ENCODE results near the gene KRTAP10-3. TPM values are rescaled to one million over a fixed set of nuclear protein-coding genes. Genes with fewer than 3 reads are reported as not detected.

Gene KRTAP10-3
- total RNA-seq, 1 experiment from 2014 or later: not detected

GRCh38 chr21:44542716-44543115, 15.9 kb downstream of the KRTAP10-3 start:
- in situ Hi-C loops (cut with HindIII; ENCODE audit: low pct_unique_long_range_greater_than_20kb, low sequenced_read_pairs): no loop called here
- H3K9me3 ChIP-seq (ENCODE audit: control insufficient read depth, insufficient read depth, low read depth, low read length): peaks cover 12% of the 10 kb centered on the region; the same call in 1 of the 2 replicates
- no peaks in the 10 kb centered on the region for H3K36me3 ChIP-seq (ENCODE audit: control insufficient read depth, insufficient read depth, low read length)
- DNase-seq (ENCODE audit: low read depth, low spot score): no peak
- no peak overlapping the region for H3K27ac ChIP-seq (ENCODE audit: low read length)
- H3K27me3 ChIP-seq (ENCODE audit: control insufficient read depth, insufficient read depth, low read length): no peaks in the 10 kb centered on the region
- H3K4me3 ChIP-seq (ENCODE audit: low read depth in 2 of 2, low read length in 2 of 2): no peak overlapping the region
- TF ChIP-seq POLR2AphosphoS5 (IDR thresholded peaks at IDR 0.05; ENCODE audit: low read depth, low read length) (no peak), TCF7L2 (IDR thresholded peaks at IDR 0.05; ENCODE audit: low read depth, low read length) (no peak), SIN3A (IDR thresholded peaks at IDR 0.05; ENCODE audit: borderline replicate concordance, insufficient read depth, low read depth, low read length) (no peak), CTCF (IDR thresholded peaks at IDR 0.05) (no peak)
- TF ChIP-seq, protein P1, sequence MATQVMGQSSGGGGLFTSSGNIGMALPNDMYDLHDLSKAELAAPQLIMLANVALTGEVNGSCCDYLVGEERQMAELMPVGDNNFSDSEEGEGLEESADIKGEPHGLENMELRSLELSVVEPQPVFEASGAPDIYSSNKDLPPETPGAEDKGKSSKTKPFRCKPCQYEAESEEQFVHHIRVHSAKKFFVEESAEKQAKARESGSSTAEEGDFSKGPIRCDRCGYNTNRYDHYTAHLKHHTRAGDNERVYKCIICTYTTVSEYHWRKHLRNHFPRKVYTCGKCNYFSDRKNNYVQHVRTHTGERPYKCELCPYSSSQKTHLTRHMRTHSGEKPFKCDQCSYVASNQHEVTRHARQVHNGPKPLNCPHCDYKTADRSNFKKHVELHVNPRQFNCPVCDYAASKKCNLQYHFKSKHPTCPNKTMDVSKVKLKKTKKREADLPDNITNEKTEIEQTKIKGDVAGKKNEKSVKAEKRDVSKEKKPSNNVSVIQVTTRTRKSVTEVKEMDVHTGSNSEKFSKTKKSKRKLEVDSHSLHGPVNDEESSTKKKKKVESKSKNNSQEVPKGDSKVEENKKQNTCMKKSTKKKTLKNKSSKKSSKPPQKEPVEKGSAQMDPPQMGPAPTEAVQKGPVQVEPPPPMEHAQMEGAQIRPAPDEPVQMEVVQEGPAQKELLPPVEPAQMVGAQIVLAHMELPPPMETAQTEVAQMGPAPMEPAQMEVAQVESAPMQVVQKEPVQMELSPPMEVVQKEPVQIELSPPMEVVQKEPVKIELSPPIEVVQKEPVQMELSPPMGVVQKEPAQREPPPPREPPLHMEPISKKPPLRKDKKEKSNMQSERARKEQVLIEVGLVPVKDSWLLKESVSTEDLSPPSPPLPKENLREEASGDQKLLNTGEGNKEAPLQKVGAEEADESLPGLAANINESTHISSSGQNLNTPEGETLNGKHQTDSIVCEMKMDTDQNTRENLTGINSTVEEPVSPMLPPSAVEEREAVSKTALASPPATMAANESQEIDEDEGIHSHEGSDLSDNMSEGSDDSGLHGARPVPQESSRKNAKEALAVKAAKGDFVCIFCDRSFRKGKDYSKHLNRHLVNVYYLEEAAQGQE (IDR thresholded peaks at IDR 0.05; ENCODE audit: insufficient read depth in 1 of 2, low read depth in 2 of 2, low read length in 1 of 2): no peak
- CTCF ChIA-PET: no interaction called here
- POLR2A ChIA-PET: no interaction called here
- BruUV-seq (replicated peaks): no TSS peak
- no peaks in the 10 kb centered on the region for H3K4me1 ChIP-seq (ENCODE audit: control insufficient read depth, insufficient read depth, low read length)
- intact Hi-C loops (cut with micrococcal nuclease; ENCODE audit: unreplicated experiment): no loop called here
- ATAC-seq: no peak

DNA sequence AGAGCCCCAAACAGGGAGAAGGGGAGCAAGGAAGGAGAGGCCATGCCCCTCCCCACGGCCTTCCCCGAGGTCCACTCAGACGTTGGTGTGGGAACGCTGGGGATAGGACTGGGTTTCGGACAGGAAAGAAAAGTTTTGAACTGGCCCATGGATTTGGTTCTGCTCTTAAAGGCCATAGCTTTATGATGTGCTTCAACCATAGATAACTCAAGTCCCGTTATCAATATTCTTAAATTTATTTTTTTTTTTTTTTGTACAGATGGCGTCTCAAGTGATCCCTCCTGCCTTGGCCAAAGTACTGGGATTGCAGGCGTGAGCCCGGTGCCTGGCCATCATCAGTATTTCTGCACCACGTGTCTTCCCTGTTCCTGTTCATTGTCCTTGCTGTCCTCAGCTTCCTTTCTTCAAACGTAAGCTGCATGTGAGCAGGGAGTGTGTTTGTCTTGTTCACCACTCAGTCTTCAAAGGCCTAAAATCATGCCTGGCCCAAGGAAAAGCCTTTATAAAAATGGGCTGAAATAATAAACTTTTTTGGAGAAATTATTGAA, 17.8 kb downstream of the KRTAP10-3 start:
- H3K27me3 ChIP-seq (ENCODE audit: control insufficient read depth, insufficient read depth, low read length): no peaks in the 10 kb centered on the region
- no peak for ATAC-seq
- BruUV-seq (replicated peaks): no TSS peak
- H3K9me3 ChIP-seq (ENCODE audit: control insufficient read depth, insufficient read depth, low read depth, low read length): peaks cover 12% of the 10 kb centered on the region; the same call in 1 of the 2 replicates
- no peak for DNase-seq (ENCODE audit: low read depth, low spot score)
- no peak overlapping the region for H3K4me3 ChIP-seq (ENCODE audit: low read depth in 2 of 2, low read length in 2 of 2)
- no peaks in the 10 kb centered on the region for H3K4me1 ChIP-seq (ENCODE audit: control insufficient read depth, insufficient read depth, low read length)
- H3K36me3 ChIP-seq (ENCODE audit: control insufficient read depth, insufficient read depth, low read length): no peaks in the 10 kb centered on the region
- ChIA-PET CTCF (interaction anchor here (0.6 kb wide), 1 partner anchor 376 kb away, joined by 11 read pairs; no protein-coding TSS in a partner anchor), POLR2A (no interaction called here)
- no peak overlapping the region for H3K27ac ChIP-seq (ENCODE audit: low read length)
- intact Hi-C loops (cut with micrococcal nuclease; ENCODE audit: unreplicated experiment) (no loop called here), in situ Hi-C loops (cut with HindIII; ENCODE audit: low pct_unique_long_range_greater_than_20kb, low sequenced_read_pairs) (no loop called here)
- TF ChIP-seq SIN3A (IDR thresholded peaks at IDR 0.05; ENCODE audit: borderline replicate concordance, insufficient read depth, low read depth, low read length): no peak
- no peak for TF ChIP-seq CTCF (IDR thresholded peaks at IDR 0.05)
- TF ChIP-seq TCF7L2 (IDR thresholded peaks at IDR 0.05; ENCODE audit: low read depth, low read length): no peak
- TF ChIP-seq, protein P1 (IDR thresholded peaks at IDR 0.05; ENCODE audit: insufficient read depth in 1 of 2, low read depth in 2 of 2, low read length in 1 of 2): no peak
- no peak for TF ChIP-seq POLR2AphosphoS5 (IDR thresholded peaks at IDR 0.05; ENCODE audit: low read depth, low read length)
